HG03571 (cell line): ENCODE data around the gene SLC6A12.
"Not testable (repeated sequence)": the region's sequence is repeated elsewhere in the genome, so short reads cannot be mapped to it uniquely, and the experiment has no call there.

Experiments used
- ATAC-seq: cut with Tn5 transposase; IDR thresholded peaks from one replicate; pipeline ENCODE4 v1.9.1; 2021; ENCODE audit not compliant: unreplicated experiment

The SLC6A12 gene

DNA sequence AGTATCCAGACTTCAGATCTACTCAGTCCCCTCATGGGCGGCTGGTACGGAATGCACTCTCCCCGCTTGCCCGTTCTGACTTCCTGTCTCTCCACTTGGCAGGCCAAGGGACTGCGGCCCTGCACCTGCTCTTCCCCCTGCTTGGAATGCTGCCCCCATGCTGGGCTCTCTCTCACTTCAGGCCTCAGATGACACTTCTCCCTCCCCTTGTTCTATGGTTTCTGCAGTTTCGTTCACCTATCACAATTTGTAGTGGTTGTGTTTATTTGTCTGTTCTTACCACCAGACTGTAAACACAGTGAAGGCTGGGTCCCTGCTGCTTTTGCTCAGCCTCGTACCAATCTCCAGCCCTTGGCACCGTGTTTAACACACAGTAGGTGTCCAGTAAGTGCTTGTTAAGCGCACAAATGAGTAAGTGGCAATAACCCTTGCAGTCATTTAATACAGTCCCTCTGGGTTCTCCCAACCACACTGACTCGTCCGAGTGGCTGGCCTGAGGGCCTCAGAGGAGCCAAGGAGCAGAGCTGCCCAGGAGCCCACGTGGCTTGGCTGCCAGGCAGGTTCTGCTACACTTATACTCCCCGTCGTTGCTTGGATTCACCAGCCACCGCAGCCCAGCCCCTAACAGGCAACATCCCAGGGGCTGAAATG, 11.8 kb downstream of the SLC6A12 start:
- ATAC-seq: no peak

DNA sequence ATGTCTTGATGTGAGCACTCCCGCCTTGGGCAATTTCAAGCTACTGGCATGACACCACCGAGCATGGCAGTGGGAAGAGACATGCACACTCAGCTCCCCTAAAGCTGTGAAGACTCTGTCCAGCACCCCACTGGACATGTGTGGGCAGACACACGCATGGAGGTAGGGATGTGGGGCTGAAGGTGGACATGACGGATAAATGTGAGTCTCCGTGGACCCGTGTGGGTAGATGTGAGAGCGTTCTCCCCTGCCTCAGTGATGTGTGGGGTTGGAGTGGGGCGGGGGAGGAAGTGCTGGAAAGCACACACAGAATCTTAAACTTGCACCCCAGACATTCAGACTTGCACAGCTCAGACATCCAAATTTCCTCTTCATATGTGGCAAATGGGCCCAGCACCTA, 12.6 kb downstream of the SLC6A12 start:
- no peak for ATAC-seq

DNA sequence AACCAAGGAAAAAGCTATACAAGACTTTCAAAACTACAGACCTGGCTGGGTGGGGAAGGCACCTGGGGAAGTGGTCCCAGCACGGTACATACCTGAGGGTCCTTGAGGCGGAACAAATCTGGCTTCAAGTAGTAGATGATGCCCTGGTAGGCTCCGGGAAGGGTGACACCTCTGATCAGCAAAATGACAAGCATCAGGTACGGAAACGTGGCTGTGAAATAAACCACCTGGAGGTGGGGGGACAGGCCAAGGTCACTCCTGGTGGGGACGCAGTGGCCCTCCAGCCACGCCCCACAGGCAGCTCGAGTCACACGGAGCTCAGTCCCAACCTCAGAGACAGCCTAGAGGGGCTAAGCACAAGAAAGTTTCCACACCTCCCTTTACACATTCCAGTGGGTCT, 15.3 kb downstream of the SLC6A12 start:
- no peak for ATAC-seq

DNA sequence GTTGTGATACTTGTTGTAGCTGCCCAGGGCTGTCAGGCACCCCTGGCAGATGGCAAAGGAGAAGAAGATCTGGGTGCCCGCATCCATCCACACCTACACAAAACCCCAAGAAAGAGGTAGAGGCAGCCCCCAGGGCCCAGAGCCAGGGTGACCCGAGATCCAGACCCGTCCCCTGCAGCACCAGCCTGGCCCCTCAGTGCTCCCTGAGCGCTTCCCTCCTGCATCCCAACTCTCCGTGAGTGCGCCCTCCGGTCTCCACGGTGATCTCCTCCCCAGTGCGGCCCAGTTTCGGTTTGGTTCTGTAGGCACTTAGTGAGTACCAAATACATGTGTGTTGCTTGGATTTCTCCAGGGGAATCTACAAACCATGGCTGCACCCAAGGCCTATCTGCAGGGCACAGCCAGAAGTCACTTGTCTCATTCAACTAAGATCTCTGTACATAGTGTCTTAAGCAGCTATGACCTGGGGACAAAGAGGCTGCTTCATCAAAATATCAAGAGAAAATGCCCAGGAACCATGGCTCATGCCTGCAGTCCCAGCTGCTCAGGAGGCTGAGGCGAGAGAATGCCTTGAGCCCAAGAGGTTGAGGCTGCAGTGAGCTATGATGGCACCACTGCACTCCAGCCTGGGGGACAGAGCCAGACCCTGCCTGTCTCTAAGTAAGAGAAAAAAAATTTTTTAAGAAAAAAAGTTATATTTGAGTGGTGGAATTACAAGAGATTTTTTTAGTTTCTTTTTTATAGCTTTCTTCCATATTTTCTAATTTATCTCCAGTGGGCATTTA, 15.9 kb downstream of the SLC6A12 start:
- ATAC-seq: no peak

DNA sequence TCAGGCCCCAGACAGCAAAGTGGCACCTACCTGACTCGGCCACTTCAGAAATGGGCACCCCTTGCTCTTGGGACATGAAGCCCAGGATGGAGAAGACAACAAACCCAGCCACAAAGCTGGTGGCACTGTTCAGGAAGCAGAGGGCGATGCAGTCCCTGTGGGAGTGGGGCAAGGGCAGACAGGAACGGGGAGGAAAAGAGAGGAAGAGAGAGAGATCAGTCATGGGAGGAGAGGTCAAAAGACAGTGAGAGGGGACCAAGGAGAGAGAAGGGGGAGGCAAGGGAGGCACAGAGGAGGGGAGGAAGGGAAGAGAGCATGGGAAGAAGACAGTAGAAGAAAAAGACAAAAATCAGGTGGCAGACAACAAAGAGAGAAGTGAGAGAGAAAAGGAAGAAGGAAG, 16.6 kb downstream of the SLC6A12 start:
- ATAC-seq: no peak

DNA sequence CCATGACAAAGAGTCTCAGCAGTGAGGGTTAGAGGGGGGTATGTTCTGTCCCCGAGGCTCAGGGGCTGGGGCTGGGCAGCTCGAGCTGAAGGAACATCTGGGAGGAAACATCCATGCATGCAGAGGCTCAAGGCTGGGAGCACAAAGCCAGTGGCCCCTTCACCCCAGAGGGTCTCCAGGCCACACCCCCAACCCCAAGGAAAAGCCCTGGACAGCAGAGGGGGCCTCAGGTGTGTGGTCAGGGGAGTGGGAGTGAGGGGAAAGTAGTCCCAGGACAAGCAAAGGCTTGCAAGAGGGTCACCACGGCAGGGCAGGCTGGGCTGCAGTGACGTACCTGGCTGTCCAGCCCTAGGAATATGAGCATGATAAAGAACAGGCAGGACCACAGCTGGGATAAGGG, 17.5 kb downstream of the SLC6A12 start:
- no peak for ATAC-seq

DNA sequence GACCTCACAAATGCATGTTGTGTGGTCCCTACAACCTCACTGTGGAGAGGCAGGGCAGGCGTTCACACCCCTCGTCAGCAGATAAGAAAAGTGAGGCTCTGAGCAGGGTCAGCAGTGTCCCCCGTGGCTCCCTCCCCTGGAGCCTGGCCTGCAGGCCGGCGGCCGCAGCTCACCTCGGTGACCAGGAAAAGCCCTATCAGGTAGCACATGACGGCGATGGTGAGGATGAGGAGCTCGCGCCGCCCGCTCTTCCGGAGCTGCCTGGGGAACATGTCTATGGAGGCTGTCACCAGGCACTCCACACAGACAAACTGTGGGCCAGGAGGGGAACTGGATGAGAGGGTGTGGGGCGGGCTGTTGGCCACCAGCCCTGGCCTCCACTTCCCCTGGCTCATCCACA, 18.0 kb downstream of the SLC6A12 start:
- ATAC-seq: no peak

DNA sequence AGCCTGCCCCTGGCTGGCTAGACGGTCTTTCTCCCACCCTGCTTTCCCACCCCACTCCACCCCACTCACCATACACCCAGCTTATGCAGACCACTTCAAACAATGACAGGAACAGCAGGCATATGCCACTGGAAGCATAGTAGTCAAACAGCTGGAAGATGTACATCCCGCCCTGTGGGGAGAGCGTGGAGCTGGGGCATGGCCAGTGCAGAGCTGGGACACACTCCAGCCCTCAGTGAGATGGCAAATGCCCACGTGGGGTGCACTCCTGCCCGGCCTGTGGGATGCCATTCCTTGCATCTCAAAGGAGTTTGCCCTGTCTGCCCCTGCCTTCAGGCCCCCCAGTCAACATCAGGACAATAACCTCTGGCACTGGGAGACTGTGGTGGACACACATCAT, 18.8 kb downstream of the SLC6A12 start:
- no peak for ATAC-seq

DNA sequence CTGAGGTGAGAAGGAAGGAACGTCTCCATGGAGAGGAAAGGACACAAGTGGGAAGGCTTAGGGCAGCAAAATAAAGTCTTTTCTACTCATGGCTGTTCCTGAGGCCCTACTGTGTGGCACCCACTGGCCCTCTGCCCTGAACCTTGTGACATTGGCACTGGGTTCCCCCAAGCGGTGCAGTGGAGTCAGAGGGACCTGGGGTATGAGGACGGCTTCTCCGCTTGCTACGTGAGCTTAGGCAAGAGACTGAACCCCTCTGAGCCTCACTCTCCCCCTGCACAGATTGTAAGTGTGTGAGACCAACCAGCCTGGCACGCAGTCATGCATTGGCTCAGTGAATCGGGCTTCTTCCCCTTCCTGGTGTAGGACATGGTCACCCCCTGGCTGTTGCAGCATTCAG, 19.7 kb downstream of the SLC6A12 start:
- ATAC-seq: no peak

DNA sequence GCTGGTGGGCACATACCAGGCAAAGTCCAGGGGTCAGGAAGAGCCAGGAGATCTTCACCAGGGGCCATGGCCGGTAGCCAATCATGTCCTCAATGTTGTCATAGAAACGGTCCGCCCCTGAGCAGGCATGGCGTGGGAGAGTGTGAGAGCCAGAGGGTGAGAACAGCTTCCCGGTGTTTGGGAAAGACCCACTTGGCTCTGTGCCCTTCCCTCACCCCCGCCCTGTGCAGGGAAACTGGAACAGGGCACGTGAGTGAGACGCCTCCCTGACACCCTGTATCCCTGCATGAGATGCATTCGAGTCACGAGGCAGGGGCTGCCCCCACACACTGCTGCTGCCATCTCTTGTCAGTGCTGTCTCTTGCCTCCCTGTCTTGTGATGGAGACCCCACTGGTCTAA, 20.7 kb downstream of the SLC6A12 start:
- ATAC-seq: no peak

DNA sequence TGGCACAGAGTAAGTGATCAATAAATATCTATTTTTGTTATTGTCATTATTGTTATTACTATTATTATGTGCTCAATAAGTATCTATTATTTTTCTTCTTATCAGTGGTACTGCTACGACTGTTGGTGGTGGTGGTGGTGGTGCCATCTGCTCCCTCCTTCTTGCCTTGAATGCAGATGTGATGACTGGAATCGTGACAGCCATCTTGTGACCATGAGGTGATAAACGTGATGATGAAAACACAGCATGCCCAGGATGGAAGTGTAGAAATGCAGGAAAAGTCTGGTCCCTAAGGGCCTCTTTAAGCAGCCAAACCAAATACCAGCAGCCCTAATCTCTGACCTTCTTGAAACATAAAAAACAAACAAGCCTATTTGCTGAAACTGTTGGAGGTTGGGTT, 22.4 kb downstream of the SLC6A12 start:
- no peak for ATAC-seq

DNA sequence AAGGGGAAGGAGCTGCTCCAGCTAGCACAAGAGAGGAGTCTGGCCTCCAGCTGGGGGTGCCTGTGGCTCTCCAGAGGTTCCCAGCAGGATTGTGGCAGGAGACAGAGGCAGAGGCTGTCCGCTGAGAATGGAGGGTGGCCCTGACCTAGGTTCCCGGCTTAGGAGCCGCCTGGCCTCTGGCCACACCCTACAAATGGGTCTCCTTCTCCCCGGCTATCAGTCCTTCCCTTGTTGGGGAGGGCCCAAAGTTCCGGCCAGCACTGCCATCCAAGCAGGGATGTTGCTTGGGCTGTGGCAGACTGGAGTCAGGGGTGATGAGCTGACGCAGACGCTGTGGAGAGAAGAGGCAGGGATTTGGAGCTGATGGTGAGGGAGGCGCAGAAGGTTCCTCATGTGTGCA, 23.1 kb downstream of the SLC6A12 start:
- ATAC-seq: no peak

DNA sequence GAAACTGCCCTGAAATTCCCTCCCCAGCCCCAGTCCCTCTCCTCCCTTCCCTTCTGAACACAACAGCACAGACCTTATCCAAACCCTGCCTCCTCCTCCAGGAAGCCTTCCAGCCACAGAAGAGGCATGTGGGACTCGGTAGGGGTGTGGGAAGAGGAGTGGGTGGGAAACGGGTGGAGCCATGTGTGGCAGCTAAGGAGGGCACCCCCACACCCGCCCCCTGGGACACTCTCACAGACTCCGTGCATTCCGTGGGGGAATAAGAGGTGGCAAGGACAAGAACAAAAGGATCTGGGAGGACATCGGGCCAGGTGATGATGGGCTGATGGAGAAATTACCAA, 24.4 kb downstream of the SLC6A12 start:
- ATAC-seq: no peak

DNA sequence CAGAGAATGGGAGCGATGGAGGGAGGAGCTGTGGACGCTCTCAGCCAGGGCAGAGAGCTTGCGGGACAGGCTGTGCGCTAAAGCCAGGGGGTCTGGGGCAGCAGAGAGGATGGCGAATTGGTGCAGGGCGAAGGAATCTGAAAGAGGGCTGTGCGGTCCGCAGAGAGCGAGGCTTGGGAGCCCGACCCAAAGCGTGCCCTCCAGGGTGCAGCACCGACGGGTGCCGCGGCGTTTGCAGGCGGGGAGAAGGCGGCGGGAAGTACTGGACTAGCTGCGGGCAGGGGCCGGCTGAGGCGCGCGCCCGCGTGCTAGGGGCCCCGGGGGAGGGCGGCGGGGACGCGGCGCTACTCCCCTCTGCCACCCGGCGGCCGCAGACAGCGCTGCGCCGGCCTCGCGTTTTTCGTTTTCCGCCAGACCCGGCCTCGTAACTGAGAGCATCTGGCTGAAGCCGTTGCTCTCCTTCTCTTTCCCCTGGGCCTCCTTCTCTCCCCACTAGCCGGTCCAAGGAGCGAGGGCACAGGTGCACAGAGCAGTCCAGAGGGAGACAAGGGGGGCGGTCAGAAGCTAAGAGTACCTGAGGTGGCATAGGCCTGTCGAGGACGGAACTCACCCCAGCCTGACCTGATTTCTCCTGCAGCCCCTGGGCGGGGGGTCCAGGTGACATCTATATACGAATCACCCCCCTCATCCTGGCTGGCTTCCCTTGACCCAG, 24.9 kb downstream of the SLC6A12 start:
- no peak for ATAC-seq

DNA sequence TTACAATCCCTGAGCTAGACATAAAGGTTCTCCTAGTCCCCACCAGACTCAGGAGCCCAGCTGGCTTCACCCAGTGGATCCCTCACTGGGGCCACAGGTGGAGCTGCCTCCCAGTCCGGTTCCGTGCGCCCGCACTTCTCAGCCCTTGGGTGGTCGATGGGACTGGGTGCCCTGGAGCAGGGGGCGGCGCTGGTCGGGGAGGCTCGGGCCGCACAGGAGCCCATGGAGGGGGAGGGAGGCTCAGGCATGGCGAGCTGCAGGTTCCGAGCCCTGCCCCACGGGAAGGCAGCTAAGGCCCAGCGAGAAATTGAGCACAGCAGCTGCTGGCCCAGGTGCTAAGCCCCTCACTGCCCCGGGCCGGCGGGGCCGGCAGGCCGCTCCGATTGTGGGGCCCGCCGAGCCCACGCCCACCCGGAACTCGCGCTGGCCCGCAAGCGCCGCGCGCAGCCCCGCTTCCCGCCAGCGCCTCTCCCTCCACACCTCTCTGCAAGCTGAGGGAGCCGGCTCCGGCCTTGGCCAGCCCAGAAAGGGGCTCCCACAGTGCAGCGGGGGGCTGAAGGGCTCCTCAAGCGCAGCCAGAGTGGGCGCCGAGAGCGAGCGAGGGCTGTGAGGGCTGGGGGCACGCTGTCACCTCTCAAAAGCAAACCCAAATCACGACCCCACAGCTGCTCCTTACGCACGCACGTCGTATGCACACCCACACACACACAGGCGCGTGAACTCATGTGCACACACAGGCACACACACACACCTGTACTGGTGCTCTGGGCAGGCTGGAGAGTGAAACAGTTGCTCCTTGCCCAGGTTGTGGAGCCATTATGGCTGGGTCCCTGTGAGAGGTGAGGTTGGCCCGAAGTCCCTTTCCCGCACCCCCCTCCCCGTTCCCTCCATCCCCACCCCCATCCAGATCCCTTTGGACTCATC, 25.7 kb downstream of the SLC6A12 start:
- not testable (repeated sequence) for ATAC-seq

DNA sequence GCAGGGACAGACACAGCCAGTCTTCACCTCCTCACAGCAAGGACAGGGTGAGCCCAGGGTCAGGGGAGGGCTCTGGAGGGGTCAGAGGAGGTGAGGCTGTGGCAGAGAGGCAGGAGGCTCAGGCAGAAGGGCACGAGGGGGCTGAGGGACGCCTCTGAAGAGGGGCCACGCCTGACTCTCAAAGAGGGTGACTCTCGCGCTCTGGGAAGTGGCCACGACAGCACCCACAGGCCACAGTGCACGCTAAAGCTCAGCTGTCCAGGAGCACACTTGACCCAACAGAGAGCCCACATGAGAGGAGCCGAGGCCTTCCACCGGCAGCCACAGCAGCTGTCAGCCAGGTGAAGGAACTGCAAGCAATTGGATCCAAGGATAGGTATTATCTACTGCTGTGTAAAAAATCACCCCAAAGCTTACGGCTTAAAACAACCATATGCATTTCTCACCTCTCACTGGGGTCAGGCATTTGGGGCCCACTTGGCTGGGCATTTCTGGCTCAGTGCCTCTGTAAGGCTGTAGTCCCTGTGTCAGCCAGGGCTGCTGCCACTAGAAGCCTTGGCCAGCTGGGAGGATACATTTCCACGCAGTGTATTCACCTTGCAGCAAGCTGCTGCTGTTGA, 27.8 kb downstream of the SLC6A12 start:
- no peak for ATAC-seq

DNA sequence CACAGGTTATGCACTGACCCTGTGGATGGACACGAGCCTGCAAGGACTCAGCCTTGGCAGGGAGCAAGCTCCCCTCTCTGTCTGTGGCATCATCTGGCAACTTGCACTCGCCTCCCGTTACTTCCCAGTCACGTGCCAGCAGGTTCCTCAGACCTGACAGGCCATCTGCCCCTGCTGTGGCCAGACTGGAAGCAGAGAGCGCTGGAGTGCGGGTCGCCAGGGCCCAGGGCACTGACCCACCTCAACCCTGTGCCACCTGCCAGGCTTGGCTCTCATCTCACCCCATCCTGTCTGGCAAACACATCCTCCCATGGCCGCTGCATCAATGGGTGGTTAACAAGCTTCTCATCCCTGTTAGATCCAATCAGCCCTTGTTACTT, 28.4 kb downstream of the SLC6A12 start:
- no peak for ATAC-seq

DNA sequence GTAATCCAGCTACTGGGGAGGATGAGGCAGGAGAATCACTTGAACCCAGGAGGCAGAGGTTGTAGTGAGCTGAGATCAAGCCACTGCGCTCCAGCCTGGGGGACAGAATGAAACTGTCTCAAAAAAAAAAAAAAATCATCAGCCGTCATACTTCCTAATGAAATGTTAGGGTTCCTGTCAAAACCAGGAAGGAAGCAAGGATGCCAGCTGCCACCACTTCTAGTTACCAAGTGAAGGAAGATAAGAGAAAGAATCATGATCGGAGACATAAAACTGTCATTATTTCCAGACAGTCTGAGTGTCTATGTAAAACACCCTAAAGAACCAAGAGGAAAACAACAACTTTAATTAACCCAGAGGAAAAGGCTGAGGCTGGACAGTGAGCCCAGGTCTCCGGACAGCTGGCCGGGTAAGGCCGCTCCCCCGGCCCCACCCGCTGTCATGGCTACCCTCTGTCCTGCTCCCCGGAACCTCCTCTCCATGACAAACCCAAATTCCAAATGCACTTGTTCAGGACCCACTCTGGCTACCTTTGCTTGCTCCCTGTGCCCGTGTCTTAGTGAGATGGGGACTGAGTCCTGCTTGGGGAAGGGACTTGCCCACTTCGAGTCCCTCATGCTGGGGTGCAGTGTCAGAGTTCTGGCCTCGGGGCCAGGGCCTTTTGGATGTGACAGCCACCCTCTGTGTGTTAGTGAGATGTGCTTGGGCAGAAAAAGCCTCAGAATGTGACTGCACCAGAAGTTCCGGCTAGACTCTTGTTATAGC, 29.0 kb downstream of the SLC6A12 start:
- no peak for ATAC-seq

DNA sequence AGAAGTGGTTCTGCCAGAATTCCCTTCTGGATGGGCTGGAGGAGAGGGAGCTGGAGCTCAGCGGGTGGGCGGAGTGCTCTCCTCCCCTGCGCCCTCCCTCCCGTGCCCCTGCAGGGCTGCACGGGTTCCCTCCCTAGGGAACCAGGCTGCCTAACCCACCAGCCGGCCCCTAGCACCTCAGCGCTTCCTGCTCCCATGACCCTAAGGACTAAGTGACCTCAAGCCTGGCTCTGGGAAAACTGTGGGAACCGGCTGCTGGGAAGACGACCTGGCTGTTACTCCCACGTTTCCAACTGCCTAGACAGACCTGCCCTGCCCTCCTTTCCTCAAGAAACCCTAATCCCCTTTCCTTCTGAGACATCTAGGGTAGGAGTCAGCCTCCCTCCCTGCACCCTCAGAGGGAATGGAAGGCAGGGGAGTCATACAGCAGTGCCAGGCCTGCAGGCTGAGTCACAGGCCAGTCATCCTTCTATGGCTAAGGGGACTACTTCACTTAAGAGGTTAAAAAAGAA, 31.5 kb downstream of the SLC6A12 start:
- no peak for ATAC-seq

DNA sequence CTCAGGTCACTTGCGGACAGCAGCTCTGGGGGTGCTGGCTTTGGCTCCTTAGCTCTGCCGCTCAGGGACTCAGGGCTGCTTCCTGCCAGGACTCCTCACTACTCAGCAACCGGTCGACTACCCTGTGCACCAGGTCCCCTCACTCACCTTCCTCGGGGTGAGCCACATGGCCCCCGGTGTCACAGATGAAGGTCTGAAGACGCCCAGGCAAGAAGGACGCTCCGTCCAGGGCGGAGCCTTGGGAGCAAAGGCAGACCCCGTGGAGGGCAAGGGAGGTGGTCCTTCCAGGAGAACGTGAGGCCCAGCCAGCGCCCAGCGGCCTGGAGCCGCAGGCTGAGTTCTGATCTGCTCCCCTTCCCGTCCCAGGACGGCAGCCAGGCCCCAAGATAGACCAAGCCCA, 32.0 kb downstream of the SLC6A12 start:
- ATAC-seq: no peak
